Endodermal cell (in vitro differentiated cells): Measurements from ENCODE around the gene LRBA. TPM values are rescaled to one million over a fixed set of nuclear protein-coding genes. Genes with fewer than 3 reads are reported as not detected.
"Not testable (repeated sequence)": the region's sequence is repeated elsewhere in the genome, so short reads cannot be mapped to it uniquely, and the experiment has no call there.

Source experiments
- DNase-seq: peaks from one replicate; pipeline ENCODE4 v3.0.0-alpha.2; 2017
- H3K27ac ChIP-seq: 2 replicates; pipeline ENCODE4 v1.5.1; 2013; ENCODE audit warnings: mild to moderate bottlenecking, low read depth, low read length, moderate library complexity
- H3K27me3 ChIP-seq: 2 replicates; pipeline ENCODE4 v1.6.1; 2013; ENCODE audit warnings: mild to moderate bottlenecking, low read length, moderate library complexity; ENCODE audit not compliant: insufficient read depth, control insufficient read depth, poor library complexity, severe bottlenecking
- H3K36me3 ChIP-seq: 2 replicates; pipeline ENCODE4 v1.7.0; 2013; ENCODE audit warnings: mild to moderate bottlenecking, low read length, moderate library complexity; ENCODE audit not compliant: control insufficient read depth, insufficient read depth
- H3K4me1 ChIP-seq: one replicate; pipeline ENCODE4 v1.7.0; 2013; ENCODE audit warnings: low read length; ENCODE audit not compliant: control insufficient read depth, insufficient read depth
- H3K4me3 ChIP-seq: 2 replicates; pipeline ENCODE4 v1.5.1; 2013; ENCODE audit warnings: mild to moderate bottlenecking, low read length, moderate library complexity
- H3K9ac ChIP-seq: 2 replicates; pipeline ENCODE4 v1.6.1; 2013; ENCODE audit warnings: mild to moderate bottlenecking, low read length, moderate library complexity; ENCODE audit not compliant: poor library complexity, severe bottlenecking; ENCODE audit errors: extremely low read depth
- H3K9me3 ChIP-seq: 2 replicates; pipeline ENCODE4 v1.6.1; 2013; ENCODE audit warnings: mild to moderate bottlenecking, low read length, moderate library complexity; ENCODE audit not compliant: control insufficient read depth
- H3K27ac Mint-ChIP-seq: 2 replicates; pipeline ENCODE4 v1.8.0; 2020; ENCODE audit warnings: mixed read lengths
- H3K27me3 Mint-ChIP-seq: 2 replicates; pipeline ENCODE4 v1.8.0; 2021; ENCODE audit warnings: mild to moderate bottlenecking, mixed read lengths; ENCODE audit not compliant: insufficient read depth
- H3K36me3 Mint-ChIP-seq: 2 replicates; pipeline ENCODE4 v1.8.0; 2020; ENCODE audit warnings: low read depth, mixed read lengths
- H3K4me1 Mint-ChIP-seq: 2 replicates; pipeline ENCODE4 v1.8.0; 2020; ENCODE audit warnings: mixed read lengths
- H3K4me3 Mint-ChIP-seq: 2 replicates; pipeline ENCODE4 v1.8.0; 2020; ENCODE audit warnings: mild to moderate bottlenecking, moderate library complexity, mixed read lengths
- H3K9me3 Mint-ChIP-seq: 2 replicates; pipeline ENCODE4 v1.8.0; 2020; ENCODE audit warnings: mild to moderate bottlenecking, mixed read lengths
- CTCF ChIP-seq: fragments of 200-600 bp; sonication (generic); conservative IDR thresholded peaks from 2 replicates; pipeline ENCODE4 v1.5.0; 2021; ENCODE audit warnings: antibody characterized with exemption, mild to moderate bottlenecking
- WGBS, 2 experiments: methylation state at CpG; one replicate each; pipeline versions ENCODE4 v1.1.5 to v1.1.7; 2013; ENCODE audit warnings: missing lambda C conversion rate in 2 of 2, mixed read lengths in 1 of 2; ENCODE audit not compliant: insufficient coverage in 1 of 2, insufficient read length in 1 of 2; 5-methylcytosine and 5-hydroxymethylcytosine counted together
- total RNA-seq, 2 donors: library from RNA; stranded (reverse); fragmentation: NEBNext Ultra II Directional in 1 of 2; extraction: Animal tissue kit (Norgen Biotek cat#: 25700) in 1 of 2; gene quantifications; 2 replicates in 1 of 2; 3 replicates in 1 of 2; pipeline ENCODE4 v1.2.1, GENCODE V29; 2021

LRBA gene
- total RNA-seq, 2 donors from 2014 or later = 77.3 to 95.9 TPM

GRCh38 chr4:150971901-150972300 lies 43.2 kb downstream of the LRBA start:
- Mint-ChIP-seq H3K27me3 (no peaks in the 10 kb centered on the region), H3K27ac (no peak overlapping the region), H3K36me3 (peaks cover 10% of the 10 kb centered on the region), H3K4me1 (peaks cover 12% of the 10 kb centered on the region), H3K9me3 (peaks cover 3% of the 10 kb centered on the region), H3K4me3 (no peak overlapping the region)
- DNase-seq = no peak
- no peaks in the 10 kb centered on the region for H3K9me3 ChIP-seq
- TF ChIP-seq CTCF = no peak
- peaks cover under 1% of the 10 kb centered on the region for H3K4me1 ChIP-seq
- no peak overlapping the region for H3K9ac ChIP-seq
- H3K27me3 ChIP-seq = no peaks in the 10 kb centered on the region
- no peak overlapping the region for H3K27ac ChIP-seq
- no peak overlapping the region for H3K4me3 ChIP-seq
- H3K36me3 ChIP-seq = no peaks in the 10 kb centered on the region

- H3K9me3 Mint-ChIP-seq = peaks cover 3% of the 10 kb centered on the region
- TF ChIP-seq CTCF = no peak
- Histone ChIP-seq H3K9ac (no peak overlapping the region), H3K4me3 (no peak overlapping the region), H3K27me3 (no peaks in the 10 kb centered on the region), H3K36me3 (no peaks in the 10 kb centered on the region), H3K27ac (no peak overlapping the region), H3K9me3 (no peaks in the 10 kb centered on the region), H3K4me1 (no peaks in the 10 kb centered on the region)
- peaks cover 12% of the 10 kb centered on the region for H3K4me1 Mint-ChIP-seq
- 93% methylated on average over 2 of the region's 2 CpGs; no CpG with 5 or more reads in 1 of the 2 experiments for WGBS, 2 experiments
- DNase-seq = no peak
- H3K36me3 Mint-ChIP-seq = peaks cover 13% of the 10 kb centered on the region
- H3K27me3 Mint-ChIP-seq = no peaks in the 10 kb centered on the region
- H3K27ac Mint-ChIP-seq = no peak overlapping the region
- no peak overlapping the region for H3K4me3 Mint-ChIP-seq
These were observed 44.4 kb downstream of the LRBA start for GRCh38 chr4:150970685-150971151.

GRCh38 chr4:150964754-150965153 lies 50.3 kb downstream of the LRBA start:
- peaks cover 24% of the 10 kb centered on the region for H3K9me3 Mint-ChIP-seq
- Histone ChIP-seq H3K4me3 (no peak overlapping the region), H3K27me3 (no peaks in the 10 kb centered on the region), H3K9ac (no peak overlapping the region), H3K9me3 (peaks cover 12% of the 10 kb centered on the region), H3K4me1 (no peaks in the 10 kb centered on the region), H3K36me3 (peaks cover 11% of the 10 kb centered on the region), H3K27ac (no peak overlapping the region)
- H3K4me1 Mint-ChIP-seq = no peaks in the 10 kb centered on the region
- no peak overlapping the region for H3K4me3 Mint-ChIP-seq
- no peak overlapping the region for H3K27ac Mint-ChIP-seq
- TF ChIP-seq CTCF = no peak
- DNase-seq = no peak
- H3K27me3 Mint-ChIP-seq = no peaks in the 10 kb centered on the region
- H3K36me3 Mint-ChIP-seq = peaks cover 25% of the 10 kb centered on the region

GRCh38 chr4:150963602-150964345 lies 51.3 kb downstream of the LRBA start:
- not testable (repeated sequence) for H3K9ac ChIP-seq, H3K4me3 ChIP-seq, H3K4me3 Mint-ChIP-seq, H3K4me1 ChIP-seq, DNase-seq, H3K27ac Mint-ChIP-seq, H3K27ac ChIP-seq, H3K4me1 Mint-ChIP-seq, H3K27me3 ChIP-seq, H3K27me3 Mint-ChIP-seq
- H3K36me3 Mint-ChIP-seq = peaks cover 25% of the 10 kb centered on the region
- H3K9me3 Mint-ChIP-seq = peaks cover 28% of the 10 kb centered on the region
- Histone ChIP-seq H3K9me3 (peaks cover 19% of the 10 kb centered on the region), H3K36me3 (peaks cover 11% of the 10 kb centered on the region)
- 93 to 96% methylated on average over 13 to 47 of the region's 47 CpGs for WGBS, 2 experiments
